HFFc6 (cell line): ENCODE results near the gene MED15. TPM values are rescaled to one million over a fixed set of nuclear protein-coding genes. Genes with fewer than 3 reads are reported as not detected.
A peak's percentile ranks its signal among the peaks of the same experiment; 100 is the strongest.

Source experiments
- DNase-seq: peaks from one replicate; pipeline ENCODE4 v3.0.0-alpha.2; 2018
- H3K27ac Mint-ChIP-seq: 2 replicates; pipeline ENCODE4 v1.8.0; 2020; ENCODE audit warnings: mild to moderate bottlenecking, mixed read lengths
- H3K27me3 Mint-ChIP-seq: 2 replicates; pipeline ENCODE4 v1.8.0; 2021; ENCODE audit warnings: mild to moderate bottlenecking, moderate library complexity, mixed read lengths; ENCODE audit not compliant: insufficient read depth
- H3K36me3 Mint-ChIP-seq: 2 replicates; pipeline ENCODE4 v1.8.0; 2021; ENCODE audit warnings: low read depth, mixed read lengths
- H3K4me1 Mint-ChIP-seq: 2 replicates; pipeline ENCODE4 v1.8.0; 2020; ENCODE audit warnings: low read depth, mixed read lengths
- H3K4me3 Mint-ChIP-seq: 2 replicates; pipeline ENCODE4 v1.8.0; 2020; ENCODE audit warnings: mild to moderate bottlenecking, moderate library complexity, mixed read lengths
- H3K9me3 Mint-ChIP-seq: 2 replicates; pipeline ENCODE4 v1.8.0; 2020; ENCODE audit warnings: mild to moderate bottlenecking, mixed read lengths
- total RNA-seq, 6 experiments: library from RNA; stranded (reverse); fragmentation: NEBNext Ultra II Directional; extraction: Animal tissue kit (Norgen Biotek cat#: 25700); gene quantifications; 2 replicates in 1 of 6; 3 replicates in 5 of 6; pipeline ENCODE4 v1.2.3, GENCODE V29; 2021
- TF ChIP-seq, protein P1 (sequence below): fragments of 200-600 bp; sonication (generic); IDR thresholded peaks from 2 replicates; pipeline ENCODE4 v1.5.0; 2021; ENCODE audit warnings: antibody characterized with exemption, mild to moderate bottlenecking

MED15 gene
- total RNA-seq, 6 experiments from 2014 or later = 128 to 148 (median 136) TPM

GRCh38 chr22:20483771-20484170 is 23.6 kb upstream of the MED15 start:
- no peaks in the 10 kb centered on the region for H3K9me3 Mint-ChIP-seq

GRCh38 chr22:20484948-20485683 is 22.3 kb upstream of the MED15 start:
- Mint-ChIP-seq H3K9me3 (no peaks in the 10 kb centered on the region), H3K4me1 (peaks cover 8% of the 10 kb centered on the region), H3K27me3 (no peaks in the 10 kb centered on the region; the same call in 1 of the 2 replicates), H3K4me3 (no peak overlapping the region), H3K36me3 (peaks cover 23% of the 10 kb centered on the region), H3K27ac (no peak overlapping the region)
- no peak for DNase-seq
- TF ChIP-seq, protein P1, sequence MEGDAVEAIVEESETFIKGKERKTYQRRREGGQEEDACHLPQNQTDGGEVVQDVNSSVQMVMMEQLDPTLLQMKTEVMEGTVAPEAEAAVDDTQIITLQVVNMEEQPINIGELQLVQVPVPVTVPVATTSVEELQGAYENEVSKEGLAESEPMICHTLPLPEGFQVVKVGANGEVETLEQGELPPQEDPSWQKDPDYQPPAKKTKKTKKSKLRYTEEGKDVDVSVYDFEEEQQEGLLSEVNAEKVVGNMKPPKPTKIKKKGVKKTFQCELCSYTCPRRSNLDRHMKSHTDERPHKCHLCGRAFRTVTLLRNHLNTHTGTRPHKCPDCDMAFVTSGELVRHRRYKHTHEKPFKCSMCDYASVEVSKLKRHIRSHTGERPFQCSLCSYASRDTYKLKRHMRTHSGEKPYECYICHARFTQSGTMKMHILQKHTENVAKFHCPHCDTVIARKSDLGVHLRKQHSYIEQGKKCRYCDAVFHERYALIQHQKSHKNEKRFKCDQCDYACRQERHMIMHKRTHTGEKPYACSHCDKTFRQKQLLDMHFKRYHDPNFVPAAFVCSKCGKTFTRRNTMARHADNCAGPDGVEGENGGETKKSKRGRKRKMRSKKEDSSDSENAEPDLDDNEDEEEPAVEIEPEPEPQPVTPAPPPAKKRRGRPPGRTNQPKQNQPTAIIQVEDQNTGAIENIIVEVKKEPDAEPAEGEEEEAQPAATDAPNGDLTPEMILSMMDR = no peak

More at GRCh38 chr22:20483771-20484170, 23.6 kb upstream of the MED15 start:
- no peak overlapping the region for H3K27ac Mint-ChIP-seq
- H3K36me3 Mint-ChIP-seq = peaks cover 23% of the 10 kb centered on the region
- no peaks in the 10 kb centered on the region for H3K27me3 Mint-ChIP-seq
- H3K4me1 Mint-ChIP-seq = peaks cover 8% of the 10 kb centered on the region
- H3K4me3 Mint-ChIP-seq = no peak overlapping the region
- DNase-seq = no peak
- TF ChIP-seq, protein P1 = no peak

DNA sequence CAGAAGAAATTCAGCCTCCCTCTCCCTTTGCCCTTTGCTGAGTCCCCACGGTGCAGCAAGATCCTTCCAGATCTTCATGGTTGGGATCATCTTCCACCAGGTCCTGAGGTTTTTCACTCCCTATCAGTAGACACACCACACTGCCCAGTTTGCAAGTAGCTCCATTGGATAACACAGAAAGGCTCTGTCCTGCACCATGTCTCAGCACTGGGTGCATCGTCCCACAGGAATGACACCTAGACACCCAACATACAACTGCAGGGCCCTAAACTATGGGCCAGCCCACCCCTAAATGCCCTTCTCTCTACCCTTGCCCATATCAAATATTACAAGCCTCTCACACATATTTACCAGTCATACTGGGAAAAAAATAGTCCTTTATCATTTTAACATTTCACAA is 21.2 kb upstream of the MED15 start:
- TF ChIP-seq, protein P1 = no peak
- Mint-ChIP-seq H3K27me3 (no peaks in the 10 kb centered on the region; the same call in 1 of the 2 replicates), H3K4me1 (peaks cover 8% of the 10 kb centered on the region), H3K9me3 (no peaks in the 10 kb centered on the region), H3K27ac (no peak overlapping the region), H3K4me3 (no peak overlapping the region), H3K36me3 (peaks cover 23% of the 10 kb centered on the region)
- no peak for DNase-seq

- no peaks in the 10 kb centered on the region; the same call in 1 of the 2 replicates for H3K27me3 Mint-ChIP-seq
- H3K36me3 Mint-ChIP-seq = peaks cover 23% of the 10 kb centered on the region
- H3K4me1 Mint-ChIP-seq = peaks cover 9% of the 10 kb centered on the region
- H3K4me3 Mint-ChIP-seq = no peak overlapping the region
- H3K27ac Mint-ChIP-seq = no peak overlapping the region
- H3K9me3 Mint-ChIP-seq = no peaks in the 10 kb centered on the region
- DNase-seq = no peak
- TF ChIP-seq, protein P1 = no peak
These were observed 19.7 kb upstream of the MED15 start for GRCh38 chr22:20487715-20488114.

GRCh38 chr22:20488946-20489345 is 18.5 kb upstream of the MED15 start:
- no peaks in the 10 kb centered on the region; the same call in 1 of the 2 replicates for H3K27me3 Mint-ChIP-seq
- H3K27ac Mint-ChIP-seq = peak overlapping the region; percentile 19; the same call in 1 of the 2 replicates
- no peak for DNase-seq
- H3K36me3 Mint-ChIP-seq = peaks cover 18% of the 10 kb centered on the region
- H3K9me3 Mint-ChIP-seq = no peaks in the 10 kb centered on the region
- TF ChIP-seq, protein P1 = no peak
- H3K4me3 Mint-ChIP-seq = no peak overlapping the region
- H3K4me1 Mint-ChIP-seq = peaks cover 14% of the 10 kb centered on the region
